ENCODE measurements around the gene GRB10.
A peak's percentile ranks its signal among the peaks of the same experiment; 100 is the strongest.

Gene GRB10

DNA sequence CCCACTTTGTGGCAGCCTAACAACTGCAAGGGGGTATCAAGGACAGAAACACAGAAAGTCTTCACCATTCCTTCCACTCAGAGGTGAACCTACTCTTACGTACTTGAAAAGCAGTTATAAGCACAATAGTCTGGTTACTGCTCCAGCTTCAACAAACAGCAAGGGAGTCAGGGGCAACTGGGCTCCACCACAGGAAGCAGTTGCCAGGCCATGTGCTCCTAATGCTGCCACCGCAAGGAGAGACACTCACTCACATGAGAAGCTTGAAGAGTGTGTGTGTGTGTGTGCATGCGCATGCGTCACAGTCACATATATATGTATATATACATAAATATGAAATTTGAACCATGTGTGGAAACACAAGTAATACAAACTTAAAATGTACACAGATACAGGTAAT is 65.5 kb downstream of the GRB10 start:
- peak; percentile 37 for DNase-seq

DNA sequence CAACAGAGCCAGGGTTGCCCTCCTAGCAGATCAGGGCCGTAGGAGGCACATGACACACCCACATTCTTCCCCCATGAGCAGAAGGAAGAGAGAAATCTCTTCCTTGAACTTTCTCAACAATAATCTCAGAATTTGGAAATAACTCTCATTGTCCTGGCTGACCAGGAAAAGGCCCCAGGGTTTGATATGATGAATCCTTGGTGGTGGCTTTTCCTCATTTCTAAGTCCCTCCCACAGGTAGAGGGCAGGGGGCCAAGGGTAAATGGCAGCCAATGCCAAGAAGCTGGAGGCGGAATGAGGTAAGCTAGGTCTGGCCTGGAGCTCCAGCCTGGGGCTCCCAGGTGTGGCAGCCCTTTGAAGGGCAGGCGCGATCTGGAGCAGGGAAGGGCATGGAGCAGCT is 67.8 kb downstream of the GRB10 start:
- DNase-seq: no peak

DNA sequence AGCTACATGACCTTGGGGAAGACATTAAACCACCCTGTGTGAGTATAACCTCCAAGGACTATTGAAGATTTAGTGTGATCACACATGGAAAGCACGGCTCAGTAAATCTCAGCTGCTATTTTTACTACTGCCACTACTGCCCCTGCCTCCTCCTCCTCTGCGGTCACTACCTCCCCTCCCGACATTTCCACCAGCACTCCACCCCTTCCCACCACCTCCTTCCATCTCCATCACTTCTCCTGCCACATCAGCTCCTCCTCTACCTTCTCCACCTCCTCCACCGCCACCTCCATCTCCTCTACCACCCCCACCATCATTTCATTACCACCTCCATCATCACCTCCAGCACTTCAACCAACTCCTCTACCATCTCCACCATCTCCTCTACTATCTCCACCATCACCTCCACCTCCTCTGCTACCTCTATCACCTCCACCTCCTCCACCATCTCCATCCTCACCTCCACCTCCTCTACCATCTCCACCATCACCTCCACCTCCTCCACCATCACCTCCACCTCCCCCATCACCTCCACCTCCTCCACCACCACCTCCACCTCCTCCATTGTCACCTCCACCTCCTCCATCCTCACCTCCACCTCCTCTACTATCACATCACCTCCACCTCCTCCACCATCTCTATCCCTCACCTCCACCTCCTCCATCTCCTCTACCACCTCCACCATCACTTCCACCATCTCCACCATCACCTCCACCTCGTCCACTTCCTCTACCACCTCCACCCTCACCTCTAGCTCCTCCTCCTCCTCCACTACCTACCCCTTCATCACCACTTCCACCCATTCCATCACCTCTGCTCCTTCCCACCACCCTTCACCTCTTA is 69.4 kb downstream of the GRB10 start:
- no peak for DNase-seq

- DNase-seq: no peak
Measured at GRCh38 chr7:50712252-50713122, 70.2 kb downstream of the GRB10 start.

GRCh38 chr7:50711271-50712175 is 71.2 kb downstream of the GRB10 start:
- DNase-seq: no peak

DNA sequence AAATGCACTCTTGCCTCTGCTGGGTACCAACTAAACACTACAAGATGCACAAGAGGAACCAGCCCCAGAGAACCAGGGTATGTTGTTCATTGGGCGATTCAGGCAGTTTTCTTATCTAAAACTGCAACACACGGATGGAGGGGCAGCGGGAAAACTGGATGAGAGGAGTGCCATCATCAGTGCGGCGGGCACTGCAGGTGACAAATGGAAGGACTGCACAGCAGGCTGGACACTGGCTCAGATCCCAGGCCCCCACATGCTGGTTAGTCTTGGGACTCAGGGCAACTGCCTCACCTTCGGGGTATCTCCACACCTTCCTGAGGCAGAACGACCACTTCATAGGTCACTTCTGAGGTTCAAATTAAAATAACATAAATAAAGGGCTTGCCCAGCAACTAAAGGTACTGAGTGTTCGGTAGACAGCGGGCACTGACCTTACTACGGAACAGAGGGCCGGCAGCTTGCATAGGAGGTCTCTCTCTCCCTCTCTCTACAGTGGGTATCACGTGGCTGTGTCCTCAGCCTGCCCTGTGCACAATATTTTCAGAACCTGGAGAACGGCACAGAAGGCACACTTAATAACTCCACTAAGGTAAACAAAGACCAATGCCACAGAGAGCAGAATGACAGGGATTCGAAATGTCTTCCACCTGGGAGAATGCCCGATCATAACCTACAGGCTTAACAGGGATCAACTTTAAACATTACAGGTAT is 72.1 kb downstream of the GRB10 start:
- no peak for DNase-seq

DNA sequence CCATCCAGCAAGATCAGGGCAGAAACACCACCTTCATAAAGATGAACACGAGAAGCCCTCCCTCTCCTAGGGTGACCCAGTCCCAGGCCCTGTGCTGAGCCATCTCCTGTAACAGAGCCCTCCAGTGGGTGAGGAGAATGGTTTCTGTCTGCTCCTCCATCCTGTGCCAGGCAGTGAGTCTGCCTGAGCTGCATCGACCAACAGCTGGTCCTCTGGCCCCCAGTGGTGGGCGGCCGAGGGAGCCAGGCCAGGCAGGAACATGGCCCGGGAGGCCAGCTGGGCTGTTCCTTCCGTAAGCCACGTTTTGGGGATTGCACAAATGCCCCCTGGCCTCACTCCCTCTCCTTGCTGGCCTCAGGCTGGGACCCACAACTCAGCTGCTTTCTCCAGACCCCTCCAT is 73.5 kb downstream of the GRB10 start:
- DNase-seq: no peak

DNA sequence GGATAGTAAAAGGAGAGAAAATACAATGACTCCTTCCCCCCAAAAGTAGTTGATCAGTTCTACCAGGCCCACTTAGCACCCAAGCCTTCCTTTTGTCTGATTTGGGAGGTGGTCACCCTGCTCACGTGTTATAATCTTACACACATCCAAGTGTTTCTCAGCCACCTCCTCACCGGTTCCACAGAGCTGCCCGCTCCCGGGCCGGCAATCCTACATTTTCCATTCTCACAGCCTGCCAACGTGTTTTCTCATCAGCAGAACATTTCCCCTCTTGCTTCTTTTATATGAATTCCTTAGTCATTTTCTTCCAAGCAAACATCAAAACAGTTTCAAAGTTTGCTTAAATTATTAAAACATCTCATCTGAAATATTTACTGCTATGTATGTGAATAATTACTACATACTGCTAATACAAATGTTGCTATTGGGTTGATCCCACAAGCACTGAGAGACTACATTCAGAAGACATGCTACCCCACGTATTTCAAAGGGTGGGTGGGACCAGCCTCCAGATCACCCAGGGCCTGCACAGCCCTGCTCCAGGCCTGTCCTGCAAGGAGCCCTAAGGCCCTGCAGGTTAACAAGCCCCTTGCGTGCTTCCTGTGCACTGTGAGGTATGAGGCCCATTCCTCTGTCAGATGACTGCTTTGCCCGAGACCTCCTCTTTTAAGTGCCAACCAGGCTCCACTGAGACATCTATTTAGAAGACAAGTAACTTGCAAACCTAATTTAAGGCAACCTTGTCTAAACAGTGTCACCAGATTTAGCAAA is 75.3 kb downstream of the GRB10 start:
- no peak for DNase-seq

DNA sequence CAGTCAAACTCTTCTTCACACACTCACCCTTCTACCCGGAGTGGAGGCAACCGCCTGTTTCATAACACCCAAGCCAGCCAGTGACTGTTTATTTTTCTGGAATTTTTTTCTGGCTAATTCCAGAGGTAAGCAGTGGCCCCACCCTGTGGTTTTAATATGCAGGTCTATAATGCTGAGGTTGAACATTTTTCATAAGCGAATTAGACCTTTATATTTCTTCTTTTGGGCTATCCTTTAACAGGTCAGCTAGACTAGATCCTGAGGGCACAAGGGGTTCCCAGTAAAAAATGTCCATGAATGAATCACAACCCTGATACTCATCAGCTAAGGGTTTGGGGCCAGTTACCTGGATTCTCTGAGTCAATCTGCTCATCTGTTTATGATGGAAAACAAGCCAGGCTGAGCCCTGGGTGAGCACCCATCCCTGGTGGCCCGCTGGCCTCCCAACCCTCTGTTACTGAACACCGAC is 76.2 kb downstream of the GRB10 start:
- no peak for DNase-seq

DNA sequence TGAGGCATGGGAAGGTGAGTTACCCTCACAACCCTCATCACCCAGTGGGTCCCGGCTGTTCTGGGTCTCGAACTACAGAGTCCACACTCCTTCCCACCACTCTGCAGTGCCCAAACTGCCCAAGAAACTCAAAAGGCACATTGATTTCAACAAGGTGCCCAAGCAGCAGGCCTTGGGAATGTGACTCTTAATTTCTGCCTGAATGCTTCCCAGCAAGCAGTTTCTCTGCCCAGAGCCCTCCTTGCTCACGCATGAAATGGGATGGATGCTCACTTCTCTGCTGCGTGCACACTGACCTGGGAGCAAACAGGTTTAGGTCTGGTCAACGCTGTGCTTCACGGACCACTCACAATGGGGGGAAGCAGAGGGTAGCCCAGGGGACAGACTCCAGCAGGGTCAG is 77.9 kb downstream of the GRB10 start:
- DNase-seq: no peak

DNA sequence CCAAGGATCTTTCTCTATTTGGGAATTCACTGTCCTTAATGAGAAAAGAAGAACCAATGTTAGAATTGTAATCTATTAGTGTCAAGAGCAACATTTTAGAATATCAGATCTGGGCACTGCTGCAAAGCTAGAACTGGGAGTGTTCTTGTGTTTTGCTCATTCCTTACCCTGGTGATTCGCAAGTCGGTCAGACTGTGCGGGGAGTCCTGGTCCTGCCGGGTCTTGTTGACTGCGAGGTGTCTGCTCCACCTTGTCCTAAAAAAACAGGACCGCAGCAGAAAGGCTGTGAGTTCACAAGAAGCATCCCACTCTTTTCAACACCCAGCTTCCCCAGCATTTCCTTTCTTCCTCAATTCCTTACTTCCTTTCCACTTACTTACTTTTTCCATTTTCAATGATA is 79.0 kb downstream of the GRB10 start:
- DNase-seq: no peak

DNA sequence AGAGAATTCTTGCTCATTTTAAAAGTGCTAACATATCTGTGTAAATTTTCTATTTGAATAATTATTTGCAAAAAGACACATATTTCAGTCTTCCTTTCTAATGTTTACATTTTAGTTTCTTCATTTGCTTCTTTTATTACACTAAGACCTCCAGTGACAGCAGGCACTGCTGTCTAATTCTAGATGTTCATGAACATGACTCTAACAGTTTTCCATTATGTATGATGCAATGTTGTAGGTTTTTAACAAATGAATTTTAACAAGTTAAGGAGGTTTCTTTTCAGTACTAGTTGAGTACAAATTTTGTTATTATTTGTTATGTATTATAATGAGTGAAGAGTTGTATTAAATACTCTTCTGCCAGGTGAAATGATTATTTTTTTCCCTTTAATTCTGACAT is 83.6 kb downstream of the GRB10 start:
- no peak for DNase-seq

- DNase-seq: no peak
Measured at GRCh38 chr7:50697748-50698147, 84.9 kb downstream of the GRB10 start.

DNA sequence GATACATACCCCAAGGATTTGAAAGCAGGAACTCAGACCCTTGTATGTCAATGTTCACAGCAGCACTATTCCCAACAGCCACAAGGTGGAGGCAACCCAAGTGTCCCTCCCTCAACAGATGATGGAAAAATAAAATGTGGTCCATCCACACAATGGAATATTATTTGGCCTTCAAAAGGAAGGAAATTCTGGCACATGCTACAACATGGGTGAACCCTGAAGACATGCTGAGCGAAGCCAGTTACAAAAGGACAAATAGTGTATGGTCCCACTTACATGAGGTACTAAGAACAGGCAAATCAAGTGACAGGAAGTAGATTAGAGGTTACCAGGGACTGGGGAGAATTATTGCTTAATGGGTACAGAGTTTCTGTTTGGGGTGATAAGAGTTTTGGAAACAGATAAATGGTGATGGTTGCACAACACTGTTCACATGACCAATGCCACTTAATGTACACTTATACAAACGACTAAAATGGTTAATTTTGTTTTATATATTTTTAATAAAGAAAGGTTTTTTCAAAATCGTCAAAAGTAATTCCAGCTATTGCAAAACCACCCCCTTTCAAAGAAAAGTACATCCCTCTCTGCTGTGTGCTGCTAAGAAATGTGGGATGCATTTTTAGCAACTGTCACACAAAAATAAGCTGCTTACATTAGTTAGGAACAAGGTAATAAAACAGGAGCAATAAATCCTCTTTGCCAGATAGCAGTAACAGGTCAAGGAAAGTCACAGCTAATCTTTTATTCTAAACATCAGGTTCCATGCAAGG is 85.7 kb downstream of the GRB10 start:
- DNase-seq: no peak

DNA sequence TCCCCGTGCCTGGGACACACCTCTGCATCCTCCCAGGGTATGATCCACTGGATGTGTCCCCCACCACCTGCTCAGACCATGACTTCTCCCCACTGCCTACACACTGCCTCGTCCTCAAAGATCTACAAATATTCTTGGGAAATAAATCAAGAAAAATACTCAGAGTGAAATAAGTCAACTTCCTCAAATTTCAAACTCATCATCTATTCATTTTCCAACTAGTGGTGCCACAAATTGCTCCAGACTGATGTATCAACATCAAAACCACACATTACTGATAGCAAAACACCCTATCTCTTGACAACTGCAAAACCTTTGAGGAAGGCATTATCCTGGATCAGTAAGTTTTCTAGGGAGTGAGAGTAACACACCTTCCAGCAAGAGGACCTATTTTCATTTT is 87.7 kb downstream of the GRB10 start:
- no peak for DNase-seq

DNA sequence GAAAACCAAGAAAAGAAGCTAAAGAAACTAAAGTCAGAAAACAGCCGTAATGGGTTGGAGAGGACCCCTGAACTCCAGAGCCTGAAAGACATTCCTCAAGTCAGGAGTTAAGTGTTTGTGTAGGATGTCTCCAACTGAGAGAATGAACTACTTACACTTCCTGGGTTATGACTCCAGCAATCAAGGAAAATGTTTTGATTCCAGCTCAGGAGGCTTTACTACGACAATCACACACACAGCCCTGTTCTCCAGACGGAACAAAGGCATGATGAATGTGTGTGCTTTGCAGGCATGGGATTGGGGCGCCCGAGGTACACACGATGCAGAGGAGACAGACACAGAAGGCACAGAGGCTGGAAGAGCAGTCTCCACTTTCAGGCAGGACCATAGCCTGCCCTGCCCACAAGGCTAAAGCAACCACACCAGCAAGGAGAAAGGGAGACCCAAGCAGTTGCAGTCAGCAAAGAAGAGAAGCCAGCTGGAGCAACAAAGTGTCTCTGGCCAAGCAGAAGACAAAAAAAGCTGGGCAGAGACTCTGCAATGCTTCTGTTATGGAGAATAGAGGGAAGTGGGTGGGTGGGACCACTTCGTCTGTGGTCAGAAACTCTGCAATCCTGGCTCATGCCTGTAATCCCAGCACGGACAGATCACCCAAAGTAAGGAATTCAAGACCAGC is 89.1 kb downstream of the GRB10 start:
- no peak for DNase-seq

DNA sequence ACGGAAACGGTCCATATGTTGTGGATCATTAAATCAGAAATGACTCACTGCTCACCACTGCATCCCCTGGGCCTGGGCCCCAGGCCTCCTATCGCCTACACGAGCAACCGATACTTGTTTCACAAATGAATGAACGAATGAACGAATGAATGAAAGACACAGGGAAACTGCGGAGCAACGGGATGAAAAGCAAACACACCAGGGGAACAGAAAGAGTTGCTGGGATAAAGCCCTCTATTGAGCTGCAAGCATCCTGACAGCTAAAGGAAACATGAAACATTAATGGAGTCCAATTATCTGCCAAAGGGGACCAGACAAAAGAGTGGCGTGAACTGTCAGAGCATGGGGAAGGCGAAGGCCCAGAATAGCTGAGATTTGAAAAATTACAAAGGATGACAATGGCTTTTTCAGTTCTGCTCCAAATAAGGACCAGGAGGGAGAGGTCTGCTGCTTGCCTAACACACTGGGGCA is 92.1 kb downstream of the GRB10 start:
- peak; percentile 85 for DNase-seq

GRCh38 chr7:50688226-50688590 is 94.5 kb downstream of the GRB10 start:
- no peak for DNase-seq

- no peak for DNase-seq
Measured at GRCh38 chr7:50687575-50688225, 95.0 kb downstream of the GRB10 start.

Data from DMS153 (cell line).